ENCODE measurements around the gene GFPT2.

GRCh38 chr5:180343110-180343830 is 9.9 kb downstream of the GFPT2 start:
- no peak for TF ChIP-seq CTCF (IDR thresholded peaks at IDR 0.05)
- TF ChIP-seq POLR2AphosphoS5 (IDR thresholded peaks at IDR 0.05) = no peak
- no peak for TF ChIP-seq POLR2A (IDR thresholded peaks at IDR 0.05)

All from sigmoid colon (tissue), 4 donors.